Measurements from ENCODE around the gene GID4.

The GID4 gene

GRCh38 chr17:18107061-18107790 is 68.0 kb downstream of the GID4 start:
- no peak for TF ChIP-seq REST (IDR thresholded peaks at IDR 0.05; ENCODE audit: insufficient read depth in 1 of 2, low read depth in 2 of 2, low read length in 2 of 2)

DNA sequence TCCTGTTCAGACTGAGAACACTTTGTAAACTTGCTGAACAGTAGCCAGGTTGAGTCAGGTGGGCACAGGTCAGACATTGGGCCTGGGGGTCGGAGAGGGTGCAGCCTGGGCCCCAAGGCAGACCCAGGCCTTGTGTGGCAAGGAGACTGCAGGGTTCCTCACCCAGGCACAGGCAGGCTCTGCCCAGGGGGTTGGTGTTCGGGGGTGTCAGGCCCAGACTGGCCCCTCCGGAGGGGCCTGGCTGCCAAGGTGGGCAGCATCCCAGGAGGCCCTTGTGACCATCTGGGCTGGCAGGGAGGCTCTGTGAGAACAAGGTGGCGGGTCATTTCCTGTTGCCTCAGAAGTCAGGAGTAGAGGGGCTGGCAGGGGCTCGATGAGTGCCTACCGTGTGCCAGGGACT is 68.8 kb downstream of the GID4 start:
- TF ChIP-seq POLR2AphosphoS5 (IDR thresholded peaks at IDR 0.05; ENCODE audit: low read depth, low read length) (peak; percentile 25; the same call in 1 of the 2 replicates), TAF1 (IDR thresholded peaks at IDR 0.05; ENCODE audit: borderline replicate concordance, insufficient read depth, low read length) (no peak)

- TF ChIP-seq TAF1 (IDR thresholded peaks at IDR 0.05; ENCODE audit: borderline replicate concordance, insufficient read depth, low read length) (no peak), REST (IDR thresholded peaks at IDR 0.05; ENCODE audit: insufficient read depth in 1 of 2, low read depth in 2 of 2, low read length in 2 of 2) (no peak), SIN3A (IDR thresholded peaks at IDR 0.05; ENCODE audit: borderline replicate concordance, insufficient read depth, low read length) (no peak), FOXP2 (optimal IDR thresholded peaks at IDR 0.05; ENCODE audit: borderline replicate concordance, extremely low read depth, extremely low read length, insufficient read depth) (no peak), POLR2AphosphoS5 (IDR thresholded peaks at IDR 0.05; ENCODE audit: low read depth, low read length) (no peak; the same call in 1 of the 2 replicates)
Measured at GRCh38 chr17:18108401-18109312, 69.4 kb downstream of the GID4 start, which contains the start of gene MYO15A. Gene MYO15A (plus strand): TSS chr17:18108756. CDS start chr17:18118801, 10,045 bp downstream.

- TF ChIP-seq FOXP2 (optimal IDR thresholded peaks at IDR 0.05; ENCODE audit: borderline replicate concordance, extremely low read depth, extremely low read length, insufficient read depth) (no peak), POLR2AphosphoS5 (IDR thresholded peaks at IDR 0.05; ENCODE audit: low read depth, low read length) (no peak), SIN3A (IDR thresholded peaks at IDR 0.05; ENCODE audit: borderline replicate concordance, insufficient read depth, low read length) (no peak)
Measured at GRCh38 chr17:18109935-18110485, 70.8 kb downstream of the GID4 start.

GRCh38 chr17:18110636-18111145 is 71.5 kb downstream of the GID4 start:
- TF ChIP-seq SIN3A (IDR thresholded peaks at IDR 0.05; ENCODE audit: borderline replicate concordance, insufficient read depth, low read length) (no peak), TAF1 (IDR thresholded peaks at IDR 0.05; ENCODE audit: borderline replicate concordance, insufficient read depth, low read length) (no peak), REST (IDR thresholded peaks at IDR 0.05; ENCODE audit: insufficient read depth in 1 of 2, low read depth in 2 of 2, low read length in 2 of 2) (no peak)
